ENCODE results near the gene ZBED2. TPM values are rescaled to one million over a fixed set of nuclear protein-coding genes. Genes with fewer than 3 reads are reported as not detected.
"Not testable (repeated sequence)": the region's sequence is repeated elsewhere in the genome, so short reads cannot be mapped to it uniquely, and the experiment has no call there.

The ZBED2 gene
- total and polyA plus RNA-seq, 4 donors: 0.11 TPM; not detected in 3

- no peaks in the 10 kb centered on the region for H3K4me1 ChIP-seq (ENCODE audit: control insufficient read depth, insufficient read depth, low read length)
- H3K4me3 ChIP-seq (ENCODE audit: low read depth, low read length): no peak overlapping the region
- no peaks in the 10 kb centered on the region for H3K36me3 ChIP-seq (ENCODE audit: control insufficient read depth, insufficient read depth, low read length)
- no peaks in the 10 kb centered on the region for H3K27me3 ChIP-seq (ENCODE audit: control insufficient read depth, insufficient read depth, low read length)
- peak in 1 of 6 donors; percentile 48 for DNase-seq (ENCODE audit: low read depth in 4 of 6, low spot score in 6 of 6)
- H3K27ac ChIP-seq (ENCODE audit: low read depth, low read length): no peak overlapping the region
- no peaks in the 10 kb centered on the region for H3K9me3 ChIP-seq (ENCODE audit: control insufficient read depth, insufficient read depth, low read length)
These were observed 26.2 kb downstream of the ZBED2 start for GRCh38 chr3:111568911-111569310.

DNA sequence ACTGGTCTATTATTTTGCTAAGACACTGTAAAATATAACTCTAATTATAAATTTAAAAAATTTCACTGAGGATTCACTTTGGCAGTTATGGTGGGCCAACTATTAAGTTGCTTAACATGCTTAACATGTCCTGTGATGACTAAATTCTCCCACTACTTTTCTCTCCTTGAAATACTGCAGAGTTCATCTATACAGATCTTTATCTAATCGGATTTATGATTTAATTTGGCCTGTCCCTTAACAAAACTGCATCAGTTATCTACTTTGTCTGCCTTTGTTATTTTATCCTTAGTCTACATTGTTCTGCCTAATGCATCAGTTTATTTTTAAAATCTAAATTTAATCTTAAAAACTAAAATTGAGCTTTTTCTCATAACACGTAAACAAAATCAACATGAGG is 26.8 kb downstream of the ZBED2 start:
- H3K9me3 ChIP-seq (ENCODE audit: control insufficient read depth, insufficient read depth, low read length): no peaks in the 10 kb centered on the region
- H3K36me3 ChIP-seq (ENCODE audit: control insufficient read depth, insufficient read depth, low read length): no peaks in the 10 kb centered on the region
- H3K27me3 ChIP-seq (ENCODE audit: control insufficient read depth, insufficient read depth, low read length): no peaks in the 10 kb centered on the region
- no peak for DNase-seq (ENCODE audit: low read depth in 4 of 6, low spot score in 6 of 6)
- H3K27ac ChIP-seq (ENCODE audit: low read depth, low read length): no peak overlapping the region
- no peak overlapping the region for H3K4me3 ChIP-seq (ENCODE audit: low read depth, low read length)
- 83% methylated on average over 1 of the region's 2 CpGs for WGBS (ENCODE audit: insufficient coverage)
- H3K4me1 ChIP-seq (ENCODE audit: control insufficient read depth, insufficient read depth, low read length): no peaks in the 10 kb centered on the region

GRCh38 chr3:111566844-111567243 is 28.3 kb downstream of the ZBED2 start:
- no peak for DNase-seq (ENCODE audit: low read depth in 4 of 6, low spot score in 6 of 6)
- WGBS (ENCODE audit: insufficient coverage): 72% methylated on average over 2 of the region's 2 CpGs
- Histone ChIP-seq H3K27ac (ENCODE audit: low read depth, low read length) (no peak overlapping the region), H3K27me3 (ENCODE audit: control insufficient read depth, insufficient read depth, low read length) (no peaks in the 10 kb centered on the region), H3K4me1 (ENCODE audit: control insufficient read depth, insufficient read depth, low read length) (no peaks in the 10 kb centered on the region), H3K9me3 (ENCODE audit: control insufficient read depth, insufficient read depth, low read length) (no peaks in the 10 kb centered on the region), H3K4me3 (ENCODE audit: low read depth, low read length) (no peak overlapping the region), H3K36me3 (ENCODE audit: control insufficient read depth, insufficient read depth, low read length) (no peaks in the 10 kb centered on the region)

GRCh38 chr3:111561902-111562301 is 33.2 kb downstream of the ZBED2 start:
- WGBS (ENCODE audit: insufficient coverage): 97% methylated on average over 15 of the region's 25 CpGs

GRCh38 chr3:111548756-111549155 is 46.4 kb downstream of the ZBED2 start:
- DNase-seq (ENCODE audit: low read depth in 4 of 6, low spot score in 6 of 6): no peak
- Histone ChIP-seq H3K27ac (ENCODE audit: low read depth, low read length) (no peak overlapping the region), H3K27me3 (ENCODE audit: control insufficient read depth, insufficient read depth, low read length) (no peaks in the 10 kb centered on the region), H3K9me3 (ENCODE audit: control insufficient read depth, insufficient read depth, low read length) (no peaks in the 10 kb centered on the region), H3K4me3 (ENCODE audit: low read depth, low read length) (no peak overlapping the region), H3K4me1 (ENCODE audit: control insufficient read depth, insufficient read depth, low read length) (no peaks in the 10 kb centered on the region), H3K36me3 (ENCODE audit: control insufficient read depth, insufficient read depth, low read length) (no peaks in the 10 kb centered on the region)

More at GRCh38 chr3:111561902-111562301, 33.2 kb downstream of the ZBED2 start:
- H3K4me1 ChIP-seq (ENCODE audit: control insufficient read depth, insufficient read depth, low read length); H3K27me3 ChIP-seq (ENCODE audit: control insufficient read depth, insufficient read depth, low read length); H3K4me3 ChIP-seq (ENCODE audit: low read depth, low read length); H3K36me3 ChIP-seq (ENCODE audit: control insufficient read depth, insufficient read depth, low read length); H3K9me3 ChIP-seq (ENCODE audit: control insufficient read depth, insufficient read depth, low read length); H3K27ac ChIP-seq (ENCODE audit: low read depth, low read length); DNase-seq (ENCODE audit: low read depth in 4 of 6, low spot score in 6 of 6): not testable (repeated sequence)

- H3K36me3 ChIP-seq (ENCODE audit: control insufficient read depth, insufficient read depth, low read length): no peaks in the 10 kb centered on the region
- H3K4me1 ChIP-seq (ENCODE audit: control insufficient read depth, insufficient read depth, low read length): no peaks in the 10 kb centered on the region
- no peak overlapping the region for H3K27ac ChIP-seq (ENCODE audit: low read depth, low read length)
- no peaks in the 10 kb centered on the region for H3K9me3 ChIP-seq (ENCODE audit: control insufficient read depth, insufficient read depth, low read length)
- DNase-seq (ENCODE audit: low read depth in 4 of 6, low spot score in 6 of 6): no peak
- no CpG with 5 or more reads among the region's 1 CpG for WGBS (ENCODE audit: insufficient coverage)
- no peak overlapping the region for H3K4me3 ChIP-seq (ENCODE audit: low read depth, low read length)
- H3K27me3 ChIP-seq (ENCODE audit: control insufficient read depth, insufficient read depth, low read length): no peaks in the 10 kb centered on the region
These were observed 47.1 kb downstream of the ZBED2 start for GRCh38 chr3:111548092-111548491.

- Histone ChIP-seq H3K9me3 (ENCODE audit: control insufficient read depth, insufficient read depth, low read length) (no peaks in the 10 kb centered on the region), H3K4me1 (ENCODE audit: control insufficient read depth, insufficient read depth, low read length) (no peaks in the 10 kb centered on the region), H3K36me3 (ENCODE audit: control insufficient read depth, insufficient read depth, low read length) (no peaks in the 10 kb centered on the region), H3K27me3 (ENCODE audit: control insufficient read depth, insufficient read depth, low read length) (no peaks in the 10 kb centered on the region), H3K27ac (ENCODE audit: low read depth, low read length) (no peak overlapping the region), H3K4me3 (ENCODE audit: low read depth, low read length) (no peak overlapping the region)
- DNase-seq (ENCODE audit: low read depth in 4 of 6, low spot score in 6 of 6): no peak
- WGBS (ENCODE audit: insufficient coverage): 81% methylated on average over 4 of the region's 4 CpGs
These were observed 47.5 kb downstream of the ZBED2 start for GRCh38 chr3:111547631-111548030.

GRCh38 chr3:111545349-111545748 is 49.8 kb downstream of the ZBED2 start:
- no peak for DNase-seq (ENCODE audit: low read depth in 4 of 6, low spot score in 6 of 6)
- no peak overlapping the region for H3K4me3 ChIP-seq (ENCODE audit: low read depth, low read length)
- no peak overlapping the region for H3K27ac ChIP-seq (ENCODE audit: low read depth, low read length)
- WGBS (ENCODE audit: insufficient coverage): no CpG with 5 or more reads among the region's 2 CpGs
- no peaks in the 10 kb centered on the region for H3K4me1 ChIP-seq (ENCODE audit: control insufficient read depth, insufficient read depth, low read length)
- no peaks in the 10 kb centered on the region for H3K27me3 ChIP-seq (ENCODE audit: control insufficient read depth, insufficient read depth, low read length)
- no peaks in the 10 kb centered on the region for H3K9me3 ChIP-seq (ENCODE audit: control insufficient read depth, insufficient read depth, low read length)
- H3K36me3 ChIP-seq (ENCODE audit: control insufficient read depth, insufficient read depth, low read length): no peaks in the 10 kb centered on the region

Other genes with a start within 250 kb of the ZBED2 start
- gene CD96, start 53.1 kb downstream of the ZBED2 start, total RNA-seq: under 1 TPM; 0.28 to 0.59 TPM
- under 1 TPM; 0.30 to 0.33 TPM for gene CD96, start 53.1 kb downstream of the ZBED2 start, polyA plus RNA-seq (ENCODE audit: insufficient read length in 2 of 2)
- 10 to 100 TPM in 1 of 2 donors, 1 to 10 TPM in 1; 8.4 to 36.3 TPM for gene PLCXD2, start 79.3 kb upstream of the ZBED2 start, total RNA-seq
- gene PLCXD2, start 79.3 kb upstream of the ZBED2 start, polyA plus RNA-seq (ENCODE audit: insufficient read length in 2 of 2): 10 to 100 TPM; 17.1 to 24.5 TPM

Data from spinal cord (tissue), 10 donors.